ENCODE data around the gene THSD7B.
"Not testable (repeated sequence)": the region's sequence is repeated elsewhere in the genome, so short reads cannot be mapped to it uniquely, and the experiment has no call there.

THSD7B gene

DNA sequence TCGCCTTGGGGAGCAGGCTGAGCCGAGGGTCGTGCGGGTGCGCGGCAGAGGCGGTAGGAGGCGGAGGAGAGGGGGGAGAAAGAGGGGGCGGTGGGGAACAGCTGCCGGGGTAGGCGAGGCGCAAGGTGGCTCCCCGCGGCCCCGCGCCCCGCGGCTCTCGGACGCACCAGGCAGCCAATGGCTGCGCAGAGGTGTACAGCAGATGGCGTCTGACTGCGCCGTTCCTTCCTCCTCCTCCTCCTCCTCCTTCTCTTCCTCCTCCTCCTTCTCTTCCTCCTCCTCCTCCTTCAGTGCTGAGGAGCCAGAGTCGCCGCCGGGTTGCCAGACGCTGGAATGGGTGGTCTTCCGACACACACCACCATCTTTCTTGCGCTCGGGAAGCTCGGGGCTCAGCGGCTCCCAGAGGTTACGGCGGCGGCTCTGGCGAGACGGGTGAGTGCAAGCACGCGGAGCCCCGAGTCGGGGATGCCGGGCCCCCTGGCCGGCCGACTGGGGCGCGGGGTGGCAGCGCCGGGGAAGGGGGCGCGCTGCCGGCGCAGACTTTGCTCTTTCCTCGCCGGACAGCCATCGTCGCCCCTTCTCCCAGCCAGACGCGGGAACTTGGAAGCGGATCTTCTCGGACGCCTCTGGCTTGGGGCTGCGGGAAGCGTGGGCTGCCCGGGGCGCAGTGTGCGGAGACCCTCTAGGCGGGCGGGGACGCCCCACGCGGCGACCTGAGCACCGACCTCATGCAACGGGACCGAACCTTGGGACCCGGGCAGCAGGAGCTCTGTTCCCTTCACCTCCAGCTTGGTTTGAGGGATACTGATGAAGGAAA is at the start of gene THSD7B:
Gene THSD7B, plus strand, starts transcription at position 290 of the 817 bp plus-strand sequence. CDS start 116,634 bp downstream, outside the sequence.
- DNase-seq, result no peak

DNA sequence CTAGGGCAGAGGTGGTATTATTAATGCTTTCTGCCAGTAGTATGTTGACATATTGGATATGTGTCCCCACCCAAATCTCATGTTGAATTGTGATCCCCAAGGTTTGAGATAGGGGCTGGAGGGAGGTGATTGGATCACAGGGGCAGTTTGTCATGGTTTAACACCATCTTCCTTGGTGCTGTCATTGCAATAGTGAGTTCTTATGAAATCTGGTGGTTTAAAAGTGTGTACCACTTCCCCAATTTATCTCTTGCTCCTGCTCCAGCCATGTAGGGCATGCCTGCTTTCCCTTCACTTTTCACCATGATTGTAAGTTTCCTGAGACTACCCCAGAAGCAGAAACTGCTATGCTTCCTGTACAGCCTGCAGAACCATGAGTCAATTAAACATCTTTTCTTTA is 47.1 kb upstream of the THSD7B start:
- DNase-seq, result no peak

- DNase-seq, result no peak
Observed at GRCh38 chr2:136727973-136728699, 37.2 kb upstream of the THSD7B start.

- no peak for DNase-seq
Observed at GRCh38 chr2:136736236-136736635, 29.1 kb upstream of the THSD7B start.

- no peak for DNase-seq
Observed at GRCh38 chr2:136738044-136738443, 27.3 kb upstream of the THSD7B start.

DNA sequence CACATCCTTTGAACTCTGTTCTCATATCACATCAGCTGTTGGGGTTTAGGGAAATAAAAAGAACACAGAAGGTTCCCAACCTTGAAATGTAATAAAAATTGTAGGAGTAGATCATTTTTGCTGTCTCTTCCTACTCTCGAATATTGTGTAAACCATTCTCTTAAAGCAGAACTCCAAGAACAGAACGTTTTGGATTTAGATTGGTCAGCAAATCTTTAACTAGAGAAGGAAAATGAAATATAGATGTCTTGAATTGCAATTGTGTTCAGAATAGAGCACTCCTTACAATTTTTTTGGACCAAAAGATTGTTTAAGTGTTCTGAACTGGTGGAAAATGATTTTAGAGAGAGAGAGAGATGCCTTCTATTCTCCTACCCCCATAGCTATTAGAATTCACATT is 23.9 kb upstream of the THSD7B start:
- no peak for DNase-seq

- DNase-seq, result no peak
Observed at GRCh38 chr2:136750065-136750464, 15.3 kb upstream of the THSD7B start.

DNA sequence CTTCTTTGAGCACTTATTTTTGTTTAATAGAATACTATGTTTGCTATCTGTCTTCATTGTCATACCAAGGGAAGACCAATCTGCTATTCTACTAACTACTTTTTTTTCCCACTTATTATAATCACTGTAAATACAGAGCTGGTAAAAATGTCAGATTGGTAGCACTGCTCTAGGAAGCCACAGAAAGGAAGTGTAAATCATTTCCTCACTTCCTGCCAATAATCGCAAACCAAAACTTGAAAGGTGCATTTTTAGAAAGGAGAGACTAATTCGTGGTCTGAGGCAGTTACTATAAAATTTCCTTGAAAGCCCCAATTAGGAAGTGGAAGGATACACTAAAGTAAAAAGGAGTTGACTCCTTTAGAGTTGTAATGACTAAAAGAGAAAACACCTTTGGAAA is 13.9 kb upstream of the THSD7B start:
- DNase-seq, result no peak

DNA sequence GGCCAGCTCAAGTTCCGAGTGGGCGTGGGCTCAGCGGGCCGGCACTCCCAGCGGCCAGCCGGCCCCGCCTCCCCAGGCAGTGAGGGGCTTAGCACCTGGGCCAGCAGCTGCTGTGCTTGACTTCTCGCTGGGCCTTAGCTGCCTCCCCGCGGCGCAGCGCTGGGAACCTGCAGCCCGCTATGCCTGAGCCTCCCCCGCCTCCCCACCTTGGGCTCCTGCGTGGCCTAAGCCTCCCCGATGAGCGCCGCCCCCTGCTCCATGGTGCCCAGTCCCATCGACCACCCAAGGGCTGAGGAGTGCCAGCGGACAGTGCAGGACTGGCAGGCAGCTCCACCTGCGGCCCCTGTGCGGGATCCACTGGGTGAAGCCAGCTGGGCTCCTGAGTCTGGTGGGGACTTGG is 6.8 kb upstream of the THSD7B start:
- DNase-seq, result not testable (repeated sequence)

GRCh38 chr2:136764452-136765255 is 691 bp upstream of the THSD7B start:
- no peak for DNase-seq

DNA sequence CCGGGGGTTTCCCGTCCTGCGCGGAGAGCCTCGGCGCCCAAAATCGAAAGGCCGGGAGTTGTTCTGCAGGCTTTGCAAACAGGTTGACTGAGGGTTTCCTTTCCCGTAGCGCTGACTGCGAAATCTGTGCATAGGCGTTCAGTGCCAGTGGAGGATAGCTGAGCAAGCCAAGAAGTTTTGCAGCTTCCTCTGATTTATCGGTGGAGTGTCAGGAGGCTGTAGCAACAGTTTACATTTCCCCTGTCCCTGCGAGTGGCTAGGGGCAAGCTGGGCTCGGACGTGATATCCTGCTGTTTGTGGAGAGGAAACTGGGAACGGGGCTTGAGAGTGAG is 694 bp downstream of the THSD7B start:
- no peak for DNase-seq

- no peak for DNase-seq
Observed at GRCh38 chr2:136767030-136767429, 1.7 kb downstream of the THSD7B start.

DNA sequence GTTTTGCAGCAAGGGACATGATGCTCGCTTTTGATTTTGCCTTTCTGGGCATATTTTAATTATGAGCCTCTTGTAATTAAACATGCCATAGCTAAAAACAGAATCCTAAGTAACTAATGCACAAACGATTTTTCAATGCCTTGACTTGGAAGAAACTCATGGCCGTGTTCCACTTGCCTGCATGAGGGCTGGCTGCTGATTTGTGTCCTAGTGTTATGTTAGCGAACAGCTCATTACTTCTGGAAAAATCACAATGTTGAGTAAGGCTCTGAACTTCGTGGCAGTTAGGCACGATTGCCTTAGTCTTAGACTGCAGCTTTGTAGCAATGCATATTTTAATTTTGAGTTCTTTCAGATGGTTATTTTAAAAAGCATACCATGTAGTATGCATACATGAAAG is 4.5 kb downstream of the THSD7B start:
- no peak for DNase-seq

GRCh38 chr2:136770384-136770783 is 5.0 kb downstream of the THSD7B start:
- DNase-seq, result no peak

DNA sequence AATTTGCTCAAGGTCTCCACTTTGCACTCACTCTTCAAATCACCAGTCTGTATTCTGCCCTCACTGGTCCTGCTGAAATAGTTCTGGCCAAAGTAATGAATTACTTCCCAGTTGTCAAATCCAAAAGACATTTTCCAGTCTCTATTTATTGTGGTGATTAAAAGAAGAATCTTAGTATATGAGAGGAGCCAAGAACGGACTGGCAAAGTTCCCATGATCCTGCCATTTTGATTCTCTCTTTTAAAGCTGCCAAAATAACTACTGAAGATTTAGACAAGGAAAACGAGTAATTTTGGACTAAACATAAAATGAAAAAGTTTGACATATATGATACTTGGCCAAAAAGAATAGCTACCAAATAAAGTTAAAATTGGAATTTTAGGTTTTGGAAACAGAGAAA is 12.0 kb downstream of the THSD7B start:
- DNase-seq, result no peak

- no peak for DNase-seq
Observed at GRCh38 chr2:136783856-136784255, 18.5 kb downstream of the THSD7B start.

DNA sequence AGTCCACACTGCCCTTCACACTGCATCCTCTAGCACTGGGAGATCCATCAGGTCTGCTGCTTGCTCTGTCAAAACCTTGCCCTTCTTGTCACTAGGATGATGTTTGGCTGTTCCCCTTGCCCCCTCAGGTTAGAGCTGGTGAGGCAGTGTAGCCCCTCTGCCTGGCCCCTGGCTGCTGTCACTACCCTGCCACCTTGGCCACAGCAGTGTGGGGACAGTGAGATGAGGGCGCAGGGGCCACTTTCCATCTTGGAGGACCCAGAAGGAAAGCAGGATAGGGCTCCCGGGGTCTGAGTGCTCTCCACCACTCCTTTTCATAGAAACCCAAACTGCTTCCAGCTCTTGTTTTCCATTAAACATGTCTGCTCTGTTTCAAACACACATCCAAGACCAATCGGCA is 19.9 kb downstream of the THSD7B start:
- no peak for DNase-seq

DNA sequence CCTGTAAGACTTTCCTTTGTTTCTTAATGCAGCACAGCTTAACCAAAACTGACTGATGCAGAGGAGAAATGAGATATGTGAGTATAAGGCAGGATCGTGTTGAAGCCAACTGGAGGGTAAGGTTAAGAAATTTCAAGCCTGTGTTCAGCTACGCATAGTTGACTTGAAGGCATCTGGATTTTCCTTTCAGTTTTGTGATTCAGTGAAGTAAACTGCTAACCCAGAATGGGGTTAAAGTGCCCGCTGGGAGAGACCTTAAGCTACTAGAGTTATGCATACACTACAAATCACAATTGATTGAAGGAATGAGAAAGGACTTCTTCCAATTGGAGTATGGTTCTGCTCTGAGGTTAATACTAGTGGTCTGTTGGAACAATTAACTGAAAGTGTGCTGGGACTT is 22.6 kb downstream of the THSD7B start:
- DNase-seq, result no peak

- DNase-seq, result no peak
Observed at GRCh38 chr2:136796339-136796738, 31.0 kb downstream of the THSD7B start.

DNA sequence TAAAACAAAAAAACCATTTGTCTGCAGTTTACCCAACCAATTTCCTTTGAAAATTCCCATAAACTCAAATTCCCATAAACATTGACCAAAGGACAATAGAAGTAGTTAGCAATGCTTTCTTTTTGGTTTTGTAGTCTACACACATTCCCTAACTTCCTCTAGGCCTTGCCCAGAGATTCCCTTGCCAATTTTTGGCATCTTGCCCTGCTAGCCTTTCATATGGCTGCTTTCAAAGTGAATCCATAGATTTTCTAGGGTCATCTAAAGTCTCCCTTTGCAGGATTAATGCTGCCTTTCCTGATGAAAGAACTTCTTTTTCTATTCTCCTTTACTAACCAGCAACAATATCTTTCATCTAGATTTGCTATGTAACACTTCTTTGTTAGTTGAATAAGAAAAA is 33.4 kb downstream of the THSD7B start:
- DNase-seq, result no peak

GRCh38 chr2:136801661-136802060 is 36.3 kb downstream of the THSD7B start:
- DNase-seq, result no peak

GRCh38 chr2:136809998-136810397 is 44.7 kb downstream of the THSD7B start:
- DNase-seq, result no peak

DNA sequence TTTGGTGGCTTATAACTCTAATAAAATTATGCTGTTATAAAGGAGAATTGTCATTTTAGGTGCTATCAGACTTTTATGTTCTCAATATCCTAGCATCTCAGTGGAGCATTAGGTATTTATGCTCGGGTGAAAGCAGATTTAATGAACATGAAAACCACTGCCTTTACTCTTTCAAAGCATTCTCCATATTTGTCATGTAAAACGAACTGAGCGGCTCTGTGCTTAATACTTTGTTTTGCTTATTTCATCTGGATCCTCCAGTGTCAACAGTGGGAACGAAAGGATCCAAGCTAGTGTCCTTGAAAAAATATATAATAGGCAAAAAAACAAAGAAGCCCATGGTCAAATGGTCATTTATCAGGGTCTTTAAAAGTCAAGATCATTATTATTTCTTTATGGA is 53.5 kb downstream of the THSD7B start:
- no peak for DNase-seq

GRCh38 chr2:136823291-136823690 is 57.9 kb downstream of the THSD7B start:
- DNase-seq, result no peak
